PFSK-1 (cell line): ENCODE measurements around the gene FAM170B.

Source experiments
- FOXP2 ChIP-seq: optimal IDR thresholded peaks from 2 replicates; pipeline ENCODE3; 2011; ENCODE audit warnings: borderline replicate concordance, control low read depth, inconsistent platforms; ENCODE audit not compliant: insufficient read depth; ENCODE audit errors: extremely low read length, extremely low read depth
- POLR2AphosphoS5 ChIP-seq: IDR thresholded peaks from 2 replicates; pipeline ENCODE4 v1.6.1; 2012; ENCODE audit warnings: low read depth, mild to moderate bottlenecking, control low read depth, low read length, moderate library complexity
- REST ChIP-seq, 2 experiments: IDR thresholded peaks; 2 replicates each; pipeline versions ENCODE4 v1.6.1 to v1.8.0; 2011 to 2012; ENCODE audit warnings: low read depth in 2 of 2, low read length in 2 of 2, control low read depth in 1 of 2, inconsistent platforms in 1 of 2, mild to moderate bottlenecking in 1 of 2, moderate library complexity in 1 of 2; ENCODE audit not compliant: insufficient read depth in 1 of 2

DNA sequence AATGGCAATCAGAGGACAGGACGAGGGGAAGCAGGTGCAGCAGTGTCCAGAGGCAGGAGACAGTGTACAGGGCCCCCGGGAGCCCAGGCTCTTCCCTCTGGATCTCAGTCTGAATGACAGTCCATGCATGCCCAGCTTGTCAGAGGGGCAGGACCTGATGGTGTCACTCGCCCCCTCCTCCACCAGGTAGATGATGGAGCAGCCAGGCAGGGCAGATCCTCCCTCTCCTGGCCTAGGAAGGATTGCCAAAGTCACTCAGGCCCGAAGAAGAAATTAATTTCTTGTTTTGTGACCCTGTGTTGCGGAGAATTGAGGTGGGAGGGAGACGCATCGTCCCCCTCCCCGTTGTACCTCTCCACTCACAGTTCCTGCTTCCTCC is 22.5 kb downstream of the FAM170B start:
- no peak for TF ChIP-seq POLR2AphosphoS5
- no peak for TF ChIP-seq REST (IDR thresholded peaks at IDR 0.05; ENCODE audit: insufficient read depth in 1 of 2, low read depth in 2 of 2, low read length in 2 of 2)
- no peak for TF ChIP-seq FOXP2
